Jurkat, Clone E6-1 (cell line): Measurements from ENCODE around the gene WDR33.
"Not testable (repeated sequence)": the region's sequence is repeated elsewhere in the genome, so short reads cannot be mapped to it uniquely, and the experiment has no call there.

Experiments used
- DNase-seq: peaks from one replicate; pipeline ENCODE4 v3.0.0-alpha.2; 2011; ENCODE audit warnings: low read depth, low spot score
- H3K4me3 ChIP-seq: 2 replicates; pipeline ENCODE4 v1.5.1; 2011; ENCODE audit warnings: mild to moderate bottlenecking, low read length, control low read depth, moderate library complexity

The WDR33 gene

DNA sequence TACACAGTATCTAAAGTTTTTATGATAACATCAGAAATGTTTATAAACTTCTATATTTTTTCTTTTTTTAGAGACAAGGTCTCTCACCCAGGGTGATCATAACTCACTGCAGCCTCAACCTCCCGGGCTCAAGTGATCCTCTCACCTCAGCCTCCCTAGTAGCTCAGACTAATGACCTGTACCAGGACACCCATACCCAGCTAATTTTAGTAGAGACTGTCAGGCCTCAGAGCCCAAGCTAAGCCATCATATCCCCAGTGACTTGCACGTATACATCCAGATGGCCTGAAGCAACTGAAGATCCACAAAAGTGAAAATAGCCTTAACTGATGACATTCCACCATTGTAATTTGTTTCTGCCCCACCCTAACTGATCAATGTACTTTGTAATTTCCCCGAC, 1.5 kb upstream of the WDR33 start:
- DNase-seq, H3K4me3 ChIP-seq: not testable (repeated sequence)

DNA sequence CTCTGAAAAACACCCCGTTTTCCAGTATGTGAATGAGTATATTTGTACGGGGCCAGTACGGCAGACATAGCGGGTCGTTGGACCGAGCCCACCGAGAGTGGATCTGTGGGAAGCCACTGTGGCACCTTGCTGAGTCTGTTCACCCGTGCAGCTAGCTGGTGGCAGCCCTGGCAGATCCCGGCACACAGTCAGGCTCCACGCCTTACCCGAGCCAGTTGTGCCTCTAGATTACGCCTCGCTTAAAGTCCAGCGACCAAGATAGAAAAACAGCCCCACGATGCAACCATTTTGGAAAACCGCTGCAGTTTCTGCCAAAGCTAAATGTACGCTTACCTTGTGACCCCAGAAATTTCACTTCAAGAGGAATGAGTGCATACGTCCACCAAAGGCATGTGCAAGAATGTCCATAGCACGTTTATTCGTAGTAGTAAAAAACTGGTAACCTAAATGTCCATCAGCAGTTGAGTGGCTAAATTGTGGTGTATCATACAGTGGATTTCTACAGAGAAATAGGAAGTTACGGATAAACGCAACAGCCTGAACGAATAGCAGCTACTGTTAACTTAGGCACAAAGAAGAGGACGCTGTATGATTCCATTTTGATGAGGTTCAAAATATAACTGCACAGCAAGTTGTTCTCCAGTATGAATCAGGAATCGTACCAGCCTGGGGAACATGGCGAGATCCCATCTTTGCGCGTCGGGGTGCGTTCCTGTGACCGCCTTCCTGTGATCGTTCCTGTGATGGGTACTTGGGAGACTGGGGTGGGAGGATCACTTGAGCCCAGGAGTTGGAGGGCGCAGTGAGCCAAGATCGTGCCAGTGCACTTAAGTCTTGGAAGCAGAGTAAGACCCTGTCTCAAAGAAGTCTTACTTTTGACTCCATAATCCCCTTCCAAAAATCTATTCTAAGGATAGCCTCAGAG, 688 bp upstream of the WDR33 start:
- no peak for DNase-seq
- peak overlapping the region; percentile 80 for H3K4me3 ChIP-seq

DNA sequence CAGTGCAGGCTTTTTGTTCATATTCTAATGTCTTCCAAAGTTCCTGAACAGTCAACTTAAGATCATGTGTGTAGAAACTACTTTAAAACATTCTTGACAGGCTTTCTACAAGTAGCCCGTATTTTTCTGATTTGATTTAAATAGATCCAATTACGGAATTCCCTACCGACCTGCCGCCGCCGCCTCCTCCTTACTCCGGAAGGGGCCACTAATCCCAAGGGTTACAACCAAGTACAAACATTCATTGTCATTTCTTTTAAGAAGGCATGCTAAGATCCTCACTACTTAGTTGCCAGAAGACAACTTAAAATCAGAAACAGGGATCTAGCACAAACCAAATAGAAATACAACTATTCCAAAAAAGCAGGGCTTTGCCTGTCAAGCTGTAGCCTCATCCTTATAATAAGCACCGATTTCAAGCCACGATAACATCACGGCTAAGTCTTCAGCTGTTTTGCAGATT, 784 bp downstream of the WDR33 start:
- peak overlapping the region; percentile 80 for H3K4me3 ChIP-seq
- no peak for DNase-seq

DNA sequence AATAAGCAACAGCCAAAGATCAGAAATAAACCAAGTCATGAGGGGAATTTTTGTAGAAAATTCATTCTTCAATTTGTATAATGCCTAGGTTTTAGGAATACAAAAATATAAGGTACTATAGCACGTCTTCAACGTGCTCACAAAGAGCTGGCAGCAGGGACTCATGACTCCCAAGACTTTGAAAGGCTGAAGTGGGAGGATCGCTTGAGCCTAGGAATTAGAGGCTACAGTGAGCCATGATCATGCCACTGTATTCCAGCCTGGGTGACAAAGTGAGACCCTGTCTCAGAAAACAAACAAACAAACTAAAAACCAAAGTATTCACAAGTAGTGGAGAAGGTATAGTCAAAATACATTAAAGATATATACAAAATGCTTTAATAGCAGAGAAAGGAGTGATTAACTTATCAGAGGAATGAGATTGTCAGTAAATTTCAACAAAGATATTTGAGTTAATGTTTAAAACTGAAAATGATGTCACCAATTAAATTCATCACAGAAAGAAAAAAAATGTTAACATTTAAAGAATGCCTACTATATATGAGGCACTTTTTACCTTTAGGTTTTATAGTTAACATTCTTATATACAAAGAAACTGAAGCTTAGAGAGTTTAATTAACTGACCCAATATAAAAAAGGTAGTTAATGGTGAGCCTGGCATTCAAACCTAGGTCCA, 3.2 kb downstream of the WDR33 start:
- DNase-seq, result no peak
- no peak overlapping the region for H3K4me3 ChIP-seq

DNA sequence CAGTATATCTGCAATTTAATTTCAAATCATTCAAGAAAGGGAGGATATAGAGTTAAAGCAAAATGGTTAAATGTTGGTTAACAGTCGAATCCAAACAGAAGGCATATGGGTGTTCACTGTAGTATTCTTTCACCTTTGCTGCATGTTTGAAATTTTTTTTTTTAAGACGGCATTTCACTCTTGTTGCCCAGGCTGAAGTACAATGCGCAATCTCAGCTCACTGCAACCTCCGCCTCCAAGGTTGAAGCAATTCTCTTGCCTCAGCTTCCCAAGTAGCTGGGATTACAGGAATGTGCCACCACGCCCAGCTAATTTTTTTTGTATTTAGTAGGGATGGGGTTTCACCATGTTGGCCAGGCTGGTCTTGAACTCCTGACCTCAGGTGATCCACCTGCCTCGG, 4.1 kb downstream of the WDR33 start:
- not testable (repeated sequence) for DNase-seq, H3K4me3 ChIP-seq

DNA sequence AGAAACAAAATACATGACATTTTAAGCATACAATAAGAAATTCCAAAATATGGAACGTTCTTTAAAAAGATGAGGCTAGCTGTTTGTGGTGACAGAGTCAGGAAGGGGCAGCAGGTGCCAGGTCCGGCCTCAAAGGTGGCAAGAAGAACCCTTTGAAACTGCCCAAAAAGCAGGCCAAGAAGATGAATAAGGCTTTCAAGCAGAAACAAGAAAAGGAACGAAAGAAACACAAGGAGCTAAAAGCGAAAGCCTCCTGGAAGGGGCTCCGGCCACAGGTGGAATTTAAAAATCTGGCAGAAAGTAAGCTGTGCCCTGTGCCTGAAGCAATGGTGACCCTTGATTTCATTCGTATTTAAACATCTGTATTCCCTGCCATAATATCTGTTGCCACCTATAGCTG, 5.5 kb downstream of the WDR33 start:
- DNase-seq, result no peak
- no peak overlapping the region for H3K4me3 ChIP-seq

DNA sequence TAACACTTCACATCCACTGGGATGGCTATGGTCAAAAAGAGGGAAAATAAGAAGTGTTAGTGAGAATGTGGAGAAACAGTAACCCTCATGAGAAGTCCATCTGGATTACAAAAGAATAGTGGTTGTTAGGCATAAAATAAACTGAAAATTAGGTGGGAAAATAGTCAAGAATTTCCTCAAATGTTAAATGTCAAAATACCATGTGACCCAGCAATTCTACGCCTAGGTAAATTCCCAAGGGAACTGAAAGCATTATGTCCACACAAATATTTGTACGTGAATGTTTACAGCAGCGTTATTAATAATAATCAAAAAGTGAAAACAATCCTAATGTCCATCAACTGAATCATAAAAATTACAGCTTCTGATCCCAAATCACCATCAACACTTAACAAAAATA, 11.0 kb downstream of the WDR33 start:
- no peak overlapping the region for H3K4me3 ChIP-seq
- DNase-seq, result no peak

DNA sequence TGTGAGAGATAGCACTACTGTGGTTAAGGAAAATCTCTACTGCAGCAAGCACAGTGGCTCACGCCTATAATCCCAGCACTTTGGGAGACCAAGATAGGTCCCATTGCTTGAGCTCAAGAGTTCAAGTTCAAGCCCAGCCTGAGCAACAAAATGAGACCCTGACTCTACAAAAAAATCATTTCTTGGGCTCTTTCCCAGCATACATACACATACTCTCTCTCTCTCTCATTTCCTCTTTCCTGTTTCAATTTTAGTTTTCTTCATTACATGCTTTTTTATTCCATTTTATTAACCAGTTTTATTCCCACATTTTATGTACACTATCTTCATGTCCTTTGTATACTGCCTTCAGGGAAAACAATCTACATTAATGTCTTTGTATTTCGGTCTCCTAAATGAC, 14.6 kb downstream of the WDR33 start:
- DNase-seq, result no peak
- no peak overlapping the region for H3K4me3 ChIP-seq

DNA sequence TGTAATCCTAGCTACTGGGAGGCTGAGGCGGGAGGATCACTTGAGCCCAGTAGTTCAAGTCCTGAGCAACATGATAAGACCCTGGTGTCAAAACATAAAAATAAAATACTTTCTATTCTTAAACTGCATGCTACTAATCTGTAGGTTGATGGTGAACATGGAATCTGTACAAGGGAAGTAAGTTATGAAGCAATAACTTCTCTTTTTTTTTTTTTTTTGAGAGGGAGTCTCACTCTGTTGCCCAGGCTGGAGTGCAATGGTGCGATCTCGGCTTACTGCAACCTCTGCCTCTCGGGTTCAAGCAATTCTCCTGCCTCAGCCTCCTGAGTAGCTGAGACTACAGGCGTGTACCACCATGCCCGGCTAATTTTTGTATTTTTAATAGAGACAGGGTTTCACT, 16.1 kb downstream of the WDR33 start:
- DNase-seq, H3K4me3 ChIP-seq: not testable (repeated sequence)

DNA sequence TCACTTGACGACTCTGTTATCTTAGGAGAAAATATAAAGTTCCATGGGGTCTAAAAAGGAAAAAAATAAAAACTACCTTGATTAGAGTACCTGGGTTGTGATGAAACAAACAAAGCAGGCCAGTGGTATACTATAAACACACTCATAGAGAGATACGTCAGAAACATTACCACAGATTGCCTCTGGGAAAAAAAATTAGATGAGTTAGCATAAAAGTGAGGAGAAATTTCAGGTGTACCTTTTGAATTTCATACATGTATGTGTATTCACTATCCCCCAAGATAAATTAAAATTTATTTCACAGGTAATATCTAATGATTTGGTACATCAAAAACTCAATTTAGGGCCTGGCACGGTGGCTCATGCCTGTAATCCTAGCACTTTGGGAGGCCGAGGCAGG, 18.2 kb downstream of the WDR33 start:
- H3K4me3 ChIP-seq, result no peak overlapping the region
- DNase-seq, result no peak

DNA sequence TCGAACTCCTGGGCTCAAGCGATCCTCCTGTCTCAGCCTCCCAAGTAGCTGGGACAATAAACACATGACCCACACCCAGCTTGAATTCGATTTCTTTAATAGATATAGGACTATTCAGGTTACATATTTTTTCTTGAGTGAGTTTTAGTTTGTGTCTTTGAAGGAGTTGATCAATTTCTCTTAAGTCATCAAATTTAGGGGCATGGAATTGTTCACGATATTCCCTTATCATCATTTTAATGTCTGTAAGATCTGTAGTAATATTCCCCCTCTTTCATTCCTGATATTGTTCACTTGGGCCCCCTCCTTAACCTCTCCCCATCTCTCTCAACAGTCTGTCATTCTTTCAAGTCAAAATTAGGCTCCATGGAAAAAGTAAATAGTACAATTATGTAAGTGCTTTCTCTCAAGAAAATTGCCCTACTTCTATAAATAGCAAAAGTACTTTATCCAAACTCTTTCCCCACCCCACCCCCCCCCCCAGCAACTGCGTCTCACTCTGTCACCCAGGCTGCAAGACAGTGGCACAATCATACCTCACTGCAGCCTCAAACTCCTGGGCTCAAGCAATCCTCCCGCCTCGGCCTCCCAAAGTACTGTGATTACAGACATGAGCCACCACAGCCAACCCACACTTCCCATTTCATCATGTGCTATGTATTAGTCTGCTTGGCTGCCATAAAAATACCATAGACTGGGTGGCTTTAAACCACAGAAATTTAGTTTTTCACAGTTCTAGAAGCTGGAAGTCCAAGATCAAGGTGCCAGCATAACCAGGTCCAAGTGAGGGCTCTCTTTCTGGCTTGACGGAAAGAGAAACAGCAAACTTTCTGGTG, 20.1 kb downstream of the WDR33 start:
- H3K4me3 ChIP-seq, result no peak overlapping the region
- no peak for DNase-seq

DNA sequence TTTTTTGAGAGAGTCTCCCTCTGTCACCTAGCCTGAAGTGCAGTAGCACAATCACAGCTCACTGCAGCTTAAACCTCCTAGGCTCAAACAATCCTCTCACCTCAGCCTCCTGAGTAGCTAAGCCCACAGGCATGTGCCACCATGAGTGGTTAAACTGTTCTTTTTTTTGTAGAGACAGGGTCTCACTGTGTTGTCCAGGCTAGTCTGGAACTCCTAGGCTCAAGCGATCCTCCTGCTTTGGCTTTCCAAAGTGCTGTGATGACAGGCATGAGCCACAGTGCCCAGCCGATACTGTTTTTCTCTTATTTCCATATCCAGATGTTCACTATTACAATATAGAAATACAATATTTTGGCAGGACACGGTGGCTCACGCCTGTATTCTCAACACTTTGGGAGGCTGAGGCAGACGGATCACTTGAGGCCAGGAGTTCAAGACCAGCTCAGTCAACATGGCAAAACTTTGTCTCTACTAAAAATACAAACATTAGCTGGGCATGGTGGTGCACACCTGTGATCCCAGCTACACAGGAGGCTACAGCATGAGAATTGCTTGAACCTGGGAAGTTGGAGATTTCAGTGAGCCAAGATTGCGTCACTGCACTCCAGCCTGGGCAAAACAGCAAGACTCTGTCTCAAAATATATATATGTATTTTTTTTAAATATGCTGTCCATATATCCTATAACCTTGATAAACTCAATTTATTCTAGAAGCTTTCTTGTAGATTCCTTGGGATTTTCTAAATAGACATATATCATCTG, 24.7 kb downstream of the WDR33 start:
- no peak for DNase-seq
- H3K4me3 ChIP-seq, result no peak overlapping the region

DNA sequence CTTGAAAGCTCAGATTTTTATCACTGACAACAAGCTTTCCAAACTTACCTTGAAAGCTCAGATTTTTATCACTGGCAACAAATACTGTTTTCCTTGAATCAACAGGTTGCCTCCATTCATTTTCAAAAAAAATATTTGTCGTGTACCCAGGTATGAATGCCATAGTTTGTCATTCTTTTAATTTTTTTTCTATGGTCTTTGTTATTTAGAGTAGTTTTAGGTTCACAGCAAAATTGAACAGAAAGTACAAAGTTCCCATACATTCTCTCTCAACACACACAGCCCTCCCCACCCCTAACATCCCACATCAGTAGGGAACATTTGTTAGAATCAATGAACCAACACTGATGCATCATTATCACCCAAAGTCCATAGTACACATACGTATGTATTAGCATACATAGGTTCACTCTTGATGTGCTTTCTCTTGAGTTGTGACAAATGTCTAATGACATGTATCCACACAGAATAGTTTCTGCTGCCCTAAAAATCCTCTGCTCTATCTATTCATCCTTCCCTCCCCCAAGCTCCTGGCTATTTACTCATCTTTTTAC, 25.9 kb downstream of the WDR33 start:
- no peak overlapping the region for H3K4me3 ChIP-seq
- no peak for DNase-seq

DNA sequence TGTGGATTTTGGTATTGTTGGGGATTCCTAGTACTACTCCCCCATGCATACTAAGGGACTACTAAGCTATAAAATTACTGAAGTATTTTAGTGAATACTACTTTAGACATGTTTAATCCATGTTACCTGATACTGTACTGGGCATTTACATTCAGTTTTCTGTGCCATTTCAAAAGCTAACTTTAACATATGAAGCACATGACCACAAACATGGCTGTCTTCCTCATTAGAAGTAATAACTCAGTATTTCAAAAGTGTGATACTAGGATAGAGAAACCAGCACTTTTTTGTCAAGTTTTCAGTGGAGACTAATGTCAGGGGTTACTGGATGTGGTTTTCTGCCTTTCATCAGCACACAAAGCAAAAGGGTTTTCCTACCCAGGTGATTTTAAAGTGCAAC, 27.9 kb downstream of the WDR33 start:
- no peak overlapping the region for H3K4me3 ChIP-seq

DNA sequence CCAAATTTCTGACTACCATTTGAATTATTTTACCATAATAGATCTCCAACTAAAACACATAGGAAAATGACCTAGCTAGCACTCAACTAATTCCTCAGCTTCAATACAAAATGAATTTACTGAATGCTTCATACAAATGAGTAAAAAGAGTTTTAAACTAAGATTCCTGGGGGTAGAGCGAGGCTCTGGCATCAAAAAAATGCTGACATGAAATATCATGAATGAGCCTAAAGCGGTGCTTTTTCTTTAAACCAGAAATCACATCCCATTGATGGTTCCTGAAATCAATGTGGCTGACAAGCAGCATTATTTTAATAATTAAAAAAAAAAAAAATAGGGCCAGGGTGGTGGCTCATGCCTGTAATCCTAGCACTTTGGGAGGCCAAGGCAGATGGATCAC, 32.1 kb downstream of the WDR33 start:
- H3K4me3 ChIP-seq, result no peak overlapping the region
- DNase-seq, result no peak

More for the DNA sequence above, 27.9 kb downstream of the WDR33 start:
- no peak for DNase-seq

DNA sequence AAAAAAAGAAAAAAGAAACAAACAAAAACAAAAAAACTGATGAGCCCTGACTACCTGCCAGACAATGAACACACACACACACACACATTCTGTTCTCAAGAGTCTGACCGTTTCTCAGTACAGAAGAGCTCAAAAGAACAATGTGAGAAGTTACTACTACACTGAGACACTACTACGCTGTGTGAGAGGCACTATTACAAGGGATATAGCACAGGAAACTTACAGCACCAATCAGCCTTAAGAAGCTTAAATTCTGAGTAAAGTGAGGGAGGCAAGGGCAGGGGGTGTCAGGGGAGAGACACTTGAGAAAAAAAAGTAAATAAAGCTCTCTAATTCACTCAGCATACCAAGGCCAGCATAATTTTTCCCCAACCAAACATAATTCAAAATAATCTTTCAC, 32.5 kb downstream of the WDR33 start:
- H3K4me3 ChIP-seq, result no peak overlapping the region
- DNase-seq, result no peak

DNA sequence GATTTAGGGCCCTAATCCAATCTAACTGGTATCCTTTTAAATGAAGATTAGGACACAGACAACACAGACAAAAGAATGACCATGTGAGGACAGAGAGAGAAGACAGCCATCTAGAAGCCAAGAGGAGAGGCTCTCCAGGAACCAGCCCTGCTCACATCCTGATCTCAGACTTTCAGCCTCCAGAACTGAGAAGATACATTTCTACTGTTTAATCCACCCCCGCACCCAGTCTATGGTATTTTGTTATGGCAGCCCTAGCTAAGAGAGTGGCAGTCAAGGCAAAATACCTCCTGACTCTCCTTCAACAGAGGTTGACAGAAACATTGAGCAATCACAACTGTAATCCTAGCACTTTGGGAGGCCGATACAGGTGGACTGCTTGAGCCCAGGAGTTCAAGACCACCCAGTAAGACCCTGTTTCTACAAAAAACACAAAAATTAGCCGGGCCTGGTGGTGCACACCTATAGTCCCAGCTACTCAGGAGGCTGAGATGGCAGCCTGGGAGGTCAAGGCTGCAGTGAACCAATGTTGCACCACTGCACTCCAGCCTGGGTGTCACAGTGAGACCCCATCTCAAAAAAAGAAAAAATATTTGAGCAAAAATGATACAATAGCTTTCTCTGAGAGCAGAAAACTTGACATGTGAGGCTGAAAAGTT, 34.7 kb downstream of the WDR33 start:
- DNase-seq, result no peak
- H3K4me3 ChIP-seq, result no peak overlapping the region

DNA sequence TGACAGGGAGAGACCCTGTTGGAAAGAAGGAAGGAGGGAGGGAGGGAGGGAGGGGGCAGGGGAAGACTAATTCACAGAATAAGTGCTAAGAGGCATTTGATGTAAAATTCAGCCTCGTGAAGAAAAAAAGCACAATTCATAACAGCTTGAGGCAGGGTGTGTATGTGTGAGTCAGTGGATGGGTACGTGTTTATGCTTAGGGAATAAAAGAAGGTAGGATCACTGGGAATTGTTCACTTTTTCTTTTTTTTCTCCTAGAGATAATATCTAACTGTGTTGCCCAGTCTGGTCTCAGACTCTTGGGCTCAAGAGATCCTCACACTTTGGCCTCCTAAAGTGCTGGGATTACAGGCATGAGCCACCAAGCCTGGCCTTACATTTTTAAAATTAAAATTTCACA, 39.2 kb downstream of the WDR33 start:
- no peak for DNase-seq
- H3K4me3 ChIP-seq, result no peak overlapping the region
